RWPE2 (cell line): Measurements from ENCODE around the gene REPS1.
"Not testable (repeated sequence)": the region's sequence is repeated elsewhere in the genome, so short reads cannot be mapped to it uniquely, and the experiment has no call there.

Experiments
- ATAC-seq: fragments of 200-7000 bp; cut with Tn5 transposase; 3 replicates; pipeline ENCODE4 v1.9.1; 2021; ENCODE audit warnings: low read depth
- DNase-seq: peaks from one replicate; pipeline ENCODE4 v3.0.0-alpha.2; 2020; ENCODE audit warnings: low spot score
- H3K27ac ChIP-seq: fragments of 450-650 bp; 2 replicates; pipeline ENCODE4 v1.5.1; 2017; ENCODE audit warnings: mild to moderate bottlenecking; ENCODE audit not compliant: poor library complexity, severe bottlenecking
- H3K27me3 ChIP-seq: fragments of 250-450 bp; sonication (Bioruptor Pico); 2 replicates; pipeline ENCODE4 v1.5.1; 2021; ENCODE audit warnings: mild to moderate bottlenecking, moderate library complexity; ENCODE audit not compliant: insufficient read depth, poor library complexity, severe bottlenecking
- H3K36me3 ChIP-seq: fragments of 250-450 bp; sonication (Bioruptor Pico); 2 replicates; pipeline ENCODE4 v1.5.1; 2020; ENCODE audit warnings: low read depth, mild to moderate bottlenecking, moderate library complexity
- H3K4me1 ChIP-seq: fragments of 250-450 bp; sonication (Bioruptor Pico); 2 replicates; pipeline ENCODE4 v1.5.1; 2021; ENCODE audit warnings: mild to moderate bottlenecking, moderate library complexity; ENCODE audit not compliant: insufficient read depth, poor library complexity, severe bottlenecking
- H3K4me3 ChIP-seq: fragments of 250-450 bp; sonication (Bioruptor Pico); 2 replicates; pipeline ENCODE4 v1.5.1; 2021; ENCODE audit warnings: mild to moderate bottlenecking, moderate library complexity; ENCODE audit not compliant: severe bottlenecking
- H3K9me3 ChIP-seq: fragments of 250-450 bp; sonication (Bioruptor Pico); 2 replicates; pipeline ENCODE4 v1.5.1; 2021; ENCODE audit warnings: mild to moderate bottlenecking, moderate library complexity; ENCODE audit not compliant: severe bottlenecking
- CTCF ChIP-seq: fragments of 450-650 bp; IDR thresholded peaks from one replicate; pipeline ENCODE4 v1.5.1; 2017; ENCODE audit warnings: mild to moderate bottlenecking, moderate library complexity; ENCODE audit not compliant: poor library complexity, severe bottlenecking

REPS1 gene

GRCh38 chr6:139003751-139004150, 15.7 kb upstream of the REPS1 start:
- H3K36me3 ChIP-seq: no peaks in the 10 kb centered on the region
- no peak for DNase-seq
- no peak for TF ChIP-seq CTCF
- H3K4me1 ChIP-seq: no peaks in the 10 kb centered on the region
- H3K9me3 ChIP-seq: no peaks in the 10 kb centered on the region
- H3K4me3 ChIP-seq: no peak overlapping the region
- no peak overlapping the region for H3K27ac ChIP-seq
- ATAC-seq: no peak
- H3K27me3 ChIP-seq: no peaks in the 10 kb centered on the region

- ATAC-seq (no peak), DNase-seq (no peak)
- no peaks in the 10 kb centered on the region for H3K27me3 ChIP-seq
- no peaks in the 10 kb centered on the region for H3K9me3 ChIP-seq
- H3K4me1 ChIP-seq: no peaks in the 10 kb centered on the region
- no peak overlapping the region for H3K27ac ChIP-seq
- H3K36me3 ChIP-seq: no peaks in the 10 kb centered on the region
- TF ChIP-seq CTCF: no peak
- H3K4me3 ChIP-seq: no peak overlapping the region
These were observed 12.1 kb upstream of the REPS1 start for GRCh38 chr6:138999949-139000725.

- Histone ChIP-seq H3K9me3 (no peaks in the 10 kb centered on the region), H3K27me3 (no peaks in the 10 kb centered on the region), H3K4me1 (no peaks in the 10 kb centered on the region), H3K27ac (no peak overlapping the region), H3K4me3 (no peak overlapping the region), H3K36me3 (no peaks in the 10 kb centered on the region)
- DNase-seq (no peak), ATAC-seq (no peak)
- TF ChIP-seq CTCF: no peak
These were observed 9.1 kb upstream of the REPS1 start for GRCh38 chr6:138997136-138997535.

GRCh38 chr6:138996524-138996923, 8.5 kb upstream of the REPS1 start:
- Histone ChIP-seq H3K9me3 (no peaks in the 10 kb centered on the region), H3K27ac (no peak overlapping the region), H3K4me3 (no peak overlapping the region), H3K27me3 (no peaks in the 10 kb centered on the region), H3K36me3 (no peaks in the 10 kb centered on the region), H3K4me1 (no peaks in the 10 kb centered on the region)
- DNase-seq (no peak), ATAC-seq (no peak)
- TF ChIP-seq CTCF: no peak

GRCh38 chr6:138993410-138993809, 5.4 kb upstream of the REPS1 start:
- H3K36me3 ChIP-seq, H3K4me3 ChIP-seq, H3K27ac ChIP-seq, ATAC-seq, DNase-seq, H3K4me1 ChIP-seq, H3K27me3 ChIP-seq, H3K9me3 ChIP-seq: not testable (repeated sequence)

GRCh38 chr6:138992965-138993364, 4.9 kb upstream of the REPS1 start:
- H3K9me3 ChIP-seq, DNase-seq, H3K4me1 ChIP-seq, H3K4me3 ChIP-seq, H3K27ac ChIP-seq, H3K27me3 ChIP-seq, H3K36me3 ChIP-seq, ATAC-seq: not testable (repeated sequence)
